BJ (cell line): ENCODE data around the gene ASNSD1. TPM values are rescaled to one million over a fixed set of nuclear protein-coding genes. Genes with fewer than 3 reads are reported as not detected.

Experiments
- CTCF ChIA-PET: fragments of 350-600 bp; formaldehyde crosslinking; extraction: SDS; loops from one replicate; lab custom pipeline; 2021; ENCODE audit warnings: antibody characterized with exemption, inconsistent platforms; lab: Yijun Ruan, JAX
- POLR2A ChIA-PET: fragments of 300-600 bp; sonication (Branson Sonifier 250); formaldehyde crosslinking; extraction: SDS; loops from one replicate; lab custom pipeline; 2021; ENCODE audit warnings: antibody characterized with exemption; lab: Charles Lee
- DNase-seq: peaks from one replicate; pipeline ENCODE4 v3.0.0-alpha.2; 2011; ENCODE audit warnings: low read depth
- H3K27me3 ChIP-seq: 2 replicates; pipeline ENCODE4 v1.6.0; 2011; ENCODE audit warnings: low read length; ENCODE audit not compliant: control insufficient read depth, insufficient read depth
- H3K36me3 ChIP-seq: 2 replicates; pipeline ENCODE4 v1.5.1; 2011; ENCODE audit warnings: low read length; ENCODE audit not compliant: control insufficient read depth, insufficient read depth
- H3K4me3 ChIP-seq: 2 replicates; pipeline ENCODE4 v1.5.1; 2011; ENCODE audit warnings: low read depth, mild to moderate bottlenecking, control low read depth, low read length
- polyA plus RNA-seq: library from polyadenylated mRNA; depleted of rRNA; stranded (reverse); fragments of >200 nt; gene quantifications from 2 replicates; pipeline ENCODE4 v1.2.3, GENCODE V29; 2011
- TF ChIP-seq, protein P1 (sequence below): IDR thresholded peaks from 2 replicates; pipeline ENCODE4 v1.5.1; 2011; ENCODE audit warnings: low read depth, mild to moderate bottlenecking, control low read depth, inconsistent platforms, low read length, moderate library complexity; ENCODE audit not compliant: insufficient read depth

The ASNSD1 gene
- polyA plus RNA-seq, 1 experiment, result 24.1 TPM

- ChIA-PET POLR2A (no interaction called here), CTCF (interaction anchor here (0.6 to 7.9 kb wide), 4 partner anchors 13 to 873 kb away, joined by 3 to 76 read pairs (median 17); partner anchors contain the start of gene ASNSD1)
- H3K27me3 ChIP-seq, result no peaks in the 10 kb centered on the region
- H3K36me3 ChIP-seq, result no peaks in the 10 kb centered on the region
- no peak for DNase-seq
- TF ChIP-seq, protein P1, sequence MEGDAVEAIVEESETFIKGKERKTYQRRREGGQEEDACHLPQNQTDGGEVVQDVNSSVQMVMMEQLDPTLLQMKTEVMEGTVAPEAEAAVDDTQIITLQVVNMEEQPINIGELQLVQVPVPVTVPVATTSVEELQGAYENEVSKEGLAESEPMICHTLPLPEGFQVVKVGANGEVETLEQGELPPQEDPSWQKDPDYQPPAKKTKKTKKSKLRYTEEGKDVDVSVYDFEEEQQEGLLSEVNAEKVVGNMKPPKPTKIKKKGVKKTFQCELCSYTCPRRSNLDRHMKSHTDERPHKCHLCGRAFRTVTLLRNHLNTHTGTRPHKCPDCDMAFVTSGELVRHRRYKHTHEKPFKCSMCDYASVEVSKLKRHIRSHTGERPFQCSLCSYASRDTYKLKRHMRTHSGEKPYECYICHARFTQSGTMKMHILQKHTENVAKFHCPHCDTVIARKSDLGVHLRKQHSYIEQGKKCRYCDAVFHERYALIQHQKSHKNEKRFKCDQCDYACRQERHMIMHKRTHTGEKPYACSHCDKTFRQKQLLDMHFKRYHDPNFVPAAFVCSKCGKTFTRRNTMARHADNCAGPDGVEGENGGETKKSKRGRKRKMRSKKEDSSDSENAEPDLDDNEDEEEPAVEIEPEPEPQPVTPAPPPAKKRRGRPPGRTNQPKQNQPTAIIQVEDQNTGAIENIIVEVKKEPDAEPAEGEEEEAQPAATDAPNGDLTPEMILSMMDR, result no peak
- no peak overlapping the region for H3K4me3 ChIP-seq
Observed at GRCh38 chr2:189676471-189676870, 15.2 kb downstream of the ASNSD1 start.

- Histone ChIP-seq H3K4me3 (no peak overlapping the region), H3K27me3 (no peaks in the 10 kb centered on the region), H3K36me3 (no peaks in the 10 kb centered on the region)
- CTCF ChIA-PET, result no interaction called here
- DNase-seq, result no peak
- TF ChIP-seq, protein P1, result no peak
- POLR2A ChIA-PET, result no interaction called here
Observed at GRCh38 chr2:189679226-189679625, 18.0 kb downstream of the ASNSD1 start.

DNA sequence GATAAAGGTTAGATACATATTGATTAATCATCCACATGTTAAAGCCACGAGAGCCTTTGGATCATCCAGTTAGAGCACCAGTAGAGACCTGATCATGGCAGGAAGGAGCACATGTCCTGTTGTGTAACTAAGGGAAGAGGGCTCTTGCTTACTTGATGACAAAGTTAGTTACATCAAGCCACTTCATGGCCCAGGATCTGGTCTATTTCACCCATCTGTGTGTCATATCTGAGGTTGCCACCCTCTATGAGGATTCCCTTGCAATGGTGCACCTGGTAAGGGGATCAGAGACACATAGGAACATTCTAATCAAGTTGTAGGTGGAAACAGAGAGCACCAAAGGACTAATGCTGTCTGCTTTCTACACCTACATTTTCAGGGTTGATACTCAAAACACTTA is 19.9 kb downstream of the ASNSD1 start:
- TF ChIP-seq, protein P1, result no peak
- POLR2A ChIA-PET, result no interaction called here
- no peaks in the 10 kb centered on the region for H3K27me3 ChIP-seq
- H3K4me3 ChIP-seq, result no peak overlapping the region
- no peaks in the 10 kb centered on the region for H3K36me3 ChIP-seq
- CTCF ChIA-PET, result interaction anchor here (0.9 kb wide), 1 partner anchor 13 kb away, joined by 3 read pairs; no protein-coding TSS in a partner anchor
- DNase-seq, result no peak

DNA sequence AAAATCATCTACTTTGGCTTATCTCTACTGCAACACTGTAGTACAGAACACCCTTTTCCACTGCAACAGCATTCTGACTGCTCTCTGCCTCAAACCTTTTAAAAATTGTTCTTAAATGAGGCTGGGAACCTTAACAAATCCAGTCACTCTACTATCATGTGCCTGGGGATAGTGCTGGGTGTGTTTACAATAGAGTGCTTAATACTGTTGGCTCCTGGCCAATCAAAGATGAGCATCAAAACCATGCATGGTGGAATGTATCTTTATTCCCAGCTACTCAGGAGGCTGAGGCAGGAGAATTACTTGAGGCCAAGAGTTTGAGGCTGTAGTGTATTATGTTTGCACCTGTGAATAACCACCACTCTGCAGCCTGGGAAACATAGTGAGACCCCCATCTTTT is 20.6 kb downstream of the ASNSD1 start:
- Histone ChIP-seq H3K27me3 (no peaks in the 10 kb centered on the region), H3K4me3 (no peak overlapping the region), H3K36me3 (no peaks in the 10 kb centered on the region)
- POLR2A ChIA-PET, result no interaction called here
- no peak for DNase-seq
- TF ChIP-seq, protein P1, result no peak
- CTCF ChIA-PET, result interaction anchor here (0.9 to 1.6 kb wide), 2 partner anchors 13 to 21 kb away, joined by 3 to 10 read pairs; partner anchors contain the start of gene ASNSD1

- Histone ChIP-seq H3K27me3 (no peaks in the 10 kb centered on the region), H3K4me3 (no peak overlapping the region), H3K36me3 (no peaks in the 10 kb centered on the region)
- TF ChIP-seq, protein P1, result no peak
- ChIA-PET POLR2A (no interaction called here), CTCF (interaction anchor here (1.1 to 1.6 kb wide), 6 partner anchors 9 to 67 kb away, joined by 3 to 7 read pairs (median 4); partner anchors contain the start of genes ANKAR and ASNSD1)
- no peak for DNase-seq
Observed at GRCh38 chr2:189683348-189683747, 22.1 kb downstream of the ASNSD1 start.
